ENCODE results near the gene EP400. TPM values are rescaled to one million over a fixed set of nuclear protein-coding genes. Genes with fewer than 3 reads are reported as not detected.
A peak's percentile ranks its signal among the peaks of the same experiment; 100 is the strongest.

EP400 gene
- total and polyA plus RNA-seq, 4 experiments from 2014 or later = 0.94 to 86.6 (median 43.8) TPM

DNA sequence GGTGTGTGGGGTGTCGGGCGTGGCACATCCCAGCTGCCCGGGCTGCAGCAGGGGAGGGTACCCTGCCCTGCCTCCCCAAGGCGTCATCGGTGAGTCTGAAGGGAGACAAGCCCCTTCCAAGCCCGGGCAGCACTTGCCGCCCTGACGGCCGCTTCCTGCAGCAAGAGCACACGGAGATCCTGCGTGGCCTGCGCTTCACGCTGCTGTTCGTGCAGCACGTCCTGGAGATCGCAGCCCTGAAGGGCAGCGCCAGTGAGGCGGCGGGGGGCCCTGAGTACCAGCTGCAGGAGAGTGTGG is 30.7 kb upstream of the EP400 start:
- Histone ChIP-seq H3K9me3 (ENCODE audit: control insufficient read depth in 1 of 2, low read length in 2 of 2) (no peaks in the 10 kb centered on the region), H3K36me3 (ENCODE audit: insufficient read depth, low read length) (peaks cover 11% of the 10 kb centered on the region), H3K4me3 (ENCODE audit: low read length in 2 of 2) (no peak overlapping the region), H3K4me1 (ENCODE audit: insufficient read depth, low read length) (no peaks in the 10 kb centered on the region), H3K27me3 (ENCODE audit: insufficient read depth, low read length) (no peaks in the 10 kb centered on the region), H3K27ac (ENCODE audit: low read depth, low read length) (no peak overlapping the region)
- Mint-ChIP-seq H3K27me3 (no peaks in the 10 kb centered on the region), H3K9me3 (peaks cover 0 to 2% (median 0%) of the 10 kb centered on the region in 8 donors), H3K36me3 (peaks cover 3 to 12% of the 10 kb centered on the region in 2 donors), H3K4me1 (peaks cover 0 to 4% (median 0%) of the 10 kb centered on the region in 4 donors), H3K4me3 (no peak overlapping the region), H3K27ac (no peak overlapping the region)
- ChIA-PET CTCF (ENCODE audit: partially characterized antibody) (no interaction called here), POLR2A (ENCODE audit: partially characterized antibody) (interaction anchor here (0.9 kb wide), 1 partner anchor 9 kb away, joined by 3 read pairs; no protein-coding TSS in a partner anchor)
- no peak for DNase-seq
- intact Hi-C loops (cut with micrococcal nuclease) = no loop called here

DNA sequence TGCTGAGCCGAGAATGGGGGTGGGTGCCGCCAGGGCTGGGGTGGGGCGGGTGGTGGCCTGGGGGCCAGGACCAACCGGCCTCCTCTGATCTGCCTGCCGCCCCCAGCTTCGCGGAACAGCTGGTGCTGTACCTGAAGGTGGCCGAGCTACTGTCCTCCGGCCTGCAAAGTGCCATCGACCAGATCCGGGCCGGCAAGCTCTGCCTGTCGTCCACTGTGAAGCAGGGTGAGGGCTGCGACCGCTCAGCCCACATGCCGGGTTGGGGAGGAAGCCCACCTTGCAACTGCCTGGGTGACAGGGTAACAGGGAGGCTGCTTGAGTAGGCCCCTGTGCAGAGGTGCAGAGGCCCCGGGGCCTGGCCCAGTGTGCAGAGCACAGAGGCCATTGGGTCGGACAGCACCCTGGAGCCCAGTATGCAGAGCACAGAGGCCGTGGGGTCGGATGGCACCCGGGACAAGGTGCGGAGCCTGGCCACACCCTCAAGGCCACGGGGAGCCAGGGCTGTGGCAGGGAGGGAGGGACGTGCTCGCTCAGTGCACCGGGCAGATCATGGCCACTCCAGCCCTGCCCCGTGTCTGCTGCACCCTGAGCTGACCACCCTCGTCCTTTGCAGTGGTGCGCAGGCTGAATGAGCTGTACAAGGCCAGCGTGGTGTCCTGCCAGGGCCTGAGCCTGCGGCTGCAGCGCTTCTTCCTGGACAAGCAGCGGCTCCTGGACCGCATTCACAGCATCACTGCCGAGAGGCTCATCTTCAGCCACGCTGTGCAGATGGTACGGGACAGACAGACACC is 30.2 kb upstream of the EP400 start:
- DNase-seq = no peak
- Histone ChIP-seq H3K36me3 (ENCODE audit: insufficient read depth, low read length) (peaks cover 6% of the 10 kb centered on the region), H3K4me1 (ENCODE audit: insufficient read depth, low read length) (no peaks in the 10 kb centered on the region), H3K9me3 (ENCODE audit: control insufficient read depth in 1 of 2, low read length in 2 of 2) (no peaks in the 10 kb centered on the region), H3K27ac (ENCODE audit: low read depth, low read length) (no peak overlapping the region), H3K4me3 (ENCODE audit: low read length in 2 of 2) (no peak overlapping the region), H3K27me3 (ENCODE audit: insufficient read depth, low read length) (no peaks in the 10 kb centered on the region)
- H3K27me3 Mint-ChIP-seq = no peaks in the 10 kb centered on the region
- H3K36me3 Mint-ChIP-seq = peaks cover 3 to 9% of the 10 kb centered on the region in 2 donors
- H3K4me3 Mint-ChIP-seq = no peak overlapping the region
- CTCF ChIA-PET (ENCODE audit: partially characterized antibody) = no interaction called here
- peak overlapping the region in 1 of 7 donors; percentile 42 for H3K27ac Mint-ChIP-seq
- H3K9me3 Mint-ChIP-seq = peaks cover 0 to 2% (median 0%) of the 10 kb centered on the region in 8 donors
- peaks cover 2 to 6% (median 3%) of the 10 kb centered on the region in 4 donors for H3K4me1 Mint-ChIP-seq
- POLR2A ChIA-PET (ENCODE audit: partially characterized antibody) = interaction anchor here (0.6 to 0.9 kb wide), 2 partner anchors 9 to 33 kb away, joined by 3 read pairs; no protein-coding TSS in a partner anchor
- intact Hi-C loops (cut with micrococcal nuclease) = loop anchor here (10.0 kb wide), 1 partner anchor 225 kb away; the partner anchor contains the start of genes DDX51 and NOC4L

GRCh38 chr12:131920157-131920508 is 29.6 kb upstream of the EP400 start:
- peaks cover 3 to 8% of the 10 kb centered on the region in 2 donors for H3K36me3 Mint-ChIP-seq
- H3K9me3 ChIP-seq (ENCODE audit: control insufficient read depth in 1 of 2, low read length in 2 of 2) = no peaks in the 10 kb centered on the region
- H3K27ac ChIP-seq (ENCODE audit: low read depth, low read length) = no peak overlapping the region
- peaks cover 4% of the 10 kb centered on the region for H3K36me3 ChIP-seq (ENCODE audit: insufficient read depth, low read length)
- H3K4me1 ChIP-seq (ENCODE audit: insufficient read depth, low read length) = no peaks in the 10 kb centered on the region
- no peak overlapping the region for H3K4me3 ChIP-seq (ENCODE audit: low read length in 2 of 2)
- peaks cover 4 to 8% (median 6%) of the 10 kb centered on the region in 4 donors for H3K4me1 Mint-ChIP-seq
- H3K4me3 Mint-ChIP-seq = no peak overlapping the region
- H3K27me3 ChIP-seq (ENCODE audit: insufficient read depth, low read length) = no peaks in the 10 kb centered on the region
- no peak overlapping the region for H3K27ac Mint-ChIP-seq
- intact Hi-C loops (cut with micrococcal nuclease) = loop anchor here (10.0 kb wide), 1 partner anchor 225 kb away; the partner anchor contains the start of genes DDX51 and NOC4L
- no peaks in the 10 kb centered on the region for H3K27me3 Mint-ChIP-seq
- H3K9me3 Mint-ChIP-seq = peaks cover 0 to 2% (median 0%) of the 10 kb centered on the region in 8 donors
- no peak for DNase-seq
- POLR2A ChIA-PET (ENCODE audit: partially characterized antibody) = interaction anchor here (0.6 kb wide), 1 partner anchor 32 kb away, joined by 3 read pairs; no protein-coding TSS in a partner anchor
- CTCF ChIA-PET (ENCODE audit: partially characterized antibody) = no interaction called here

DNA sequence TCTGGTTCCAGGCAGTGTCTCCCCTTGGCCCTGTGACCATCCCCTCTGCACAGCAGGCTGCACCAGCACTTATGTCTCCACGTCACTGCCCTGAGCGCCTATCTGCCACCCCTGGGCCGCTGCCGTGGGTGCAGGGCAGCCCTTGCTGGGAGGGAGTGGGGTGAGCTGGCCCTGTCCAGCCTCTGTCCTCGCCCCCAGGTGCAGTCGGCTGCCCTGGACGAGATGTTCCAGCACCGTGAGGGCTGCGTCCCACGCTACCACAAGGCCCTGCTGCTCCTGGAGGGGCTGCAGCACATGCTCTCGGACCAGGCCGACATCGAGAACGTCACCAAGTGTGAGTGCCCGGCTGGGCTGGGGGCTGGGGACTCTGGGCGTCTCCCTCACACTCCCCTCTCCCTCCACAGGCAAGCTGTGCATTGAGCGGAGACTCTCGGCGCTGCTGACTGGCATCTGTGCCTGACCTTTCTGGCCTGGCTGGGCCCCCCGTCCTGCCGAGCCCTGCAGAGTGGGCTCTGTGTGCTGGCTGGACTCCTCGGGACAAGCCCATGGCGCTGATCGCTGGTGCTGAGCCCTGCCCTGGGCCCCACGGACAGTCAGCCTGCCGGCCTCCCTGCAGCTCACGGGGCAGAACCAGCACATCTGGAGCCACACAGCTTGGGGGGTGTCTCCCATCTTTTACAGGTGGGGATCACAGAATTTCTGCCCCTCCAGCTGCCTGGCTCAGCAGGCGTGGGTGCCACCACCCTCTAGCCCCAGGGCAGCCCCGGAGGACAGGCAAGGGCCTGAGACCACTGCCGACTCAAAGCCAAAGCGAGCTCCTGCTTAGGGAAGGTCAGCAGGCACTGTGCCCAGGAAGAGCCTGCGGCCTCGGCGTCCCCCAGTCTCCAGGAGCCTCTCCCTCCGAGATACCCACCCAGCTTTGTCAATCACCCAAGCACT is 28.6 kb upstream of the EP400 start:
- no peak for DNase-seq
- no peaks in the 10 kb centered on the region for H3K27me3 ChIP-seq (ENCODE audit: insufficient read depth, low read length)
- Mint-ChIP-seq H3K4me3 (no peak overlapping the region), H3K27me3 (no peaks in the 10 kb centered on the region), H3K4me1 (peaks cover 4 to 8% (median 6%) of the 10 kb centered on the region in 4 donors), H3K36me3 (peaks cover 3 to 8% of the 10 kb centered on the region in 2 donors), H3K9me3 (peaks cover 0 to 2% (median 0%) of the 10 kb centered on the region in 8 donors), H3K27ac (no peak overlapping the region)
- ChIA-PET CTCF (ENCODE audit: partially characterized antibody) (no interaction called here), POLR2A (ENCODE audit: partially characterized antibody) (no interaction called here)
- H3K9me3 ChIP-seq (ENCODE audit: control insufficient read depth in 1 of 2, low read length in 2 of 2) = no peaks in the 10 kb centered on the region
- no peak overlapping the region for H3K4me3 ChIP-seq (ENCODE audit: low read length in 2 of 2)
- H3K27ac ChIP-seq (ENCODE audit: low read depth, low read length) = no peak overlapping the region
- intact Hi-C loops (cut with micrococcal nuclease) = loop anchor here (10.0 kb wide), 1 partner anchor 224 kb away; the partner anchor contains the start of genes DDX51 and NOC4L
- H3K4me1 ChIP-seq (ENCODE audit: insufficient read depth, low read length) = no peaks in the 10 kb centered on the region
- no peaks in the 10 kb centered on the region for H3K36me3 ChIP-seq (ENCODE audit: insufficient read depth, low read length)

DNA sequence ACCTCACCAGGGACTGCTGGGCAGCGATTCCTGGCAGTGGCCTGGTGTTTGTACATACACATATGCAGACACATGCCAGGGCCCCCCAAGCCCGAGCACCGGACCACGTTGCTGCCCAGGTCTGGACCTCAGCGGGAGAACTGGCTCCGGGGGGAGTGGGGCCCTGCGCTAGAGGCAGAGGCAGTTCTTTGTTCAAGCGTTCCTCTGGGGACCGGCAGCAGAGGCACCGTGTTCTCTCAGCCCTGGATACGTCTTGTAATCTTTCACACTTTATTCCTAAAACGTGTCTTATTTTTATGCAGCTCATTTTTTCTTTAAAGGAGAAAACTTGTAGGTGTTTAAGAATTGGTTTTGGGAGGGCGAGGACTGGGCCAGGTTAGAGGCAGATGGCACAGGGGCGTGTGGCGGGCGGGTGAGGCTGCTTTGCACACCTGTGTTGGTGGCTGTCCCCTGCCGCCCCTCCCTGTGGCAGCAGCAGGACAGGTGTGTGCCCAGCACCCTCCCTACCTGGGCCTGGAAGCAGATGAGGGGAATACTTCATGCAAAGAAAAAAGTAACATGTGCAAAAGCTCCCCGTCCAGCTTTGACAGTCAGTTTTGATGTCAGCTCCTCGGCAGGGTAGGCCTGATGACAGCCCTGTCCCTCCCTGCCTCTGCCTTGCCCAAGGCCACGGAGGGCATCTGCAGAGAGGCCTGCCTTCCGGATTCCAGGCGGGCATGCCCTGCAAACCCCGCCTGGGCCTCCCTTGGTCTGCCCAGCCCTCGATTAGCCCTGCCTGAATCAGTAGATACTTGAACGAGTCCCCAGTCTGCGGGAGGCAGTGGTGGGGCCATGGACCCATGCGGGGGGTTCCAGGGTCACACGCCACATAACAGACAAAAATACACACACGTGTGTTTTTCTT is 27.6 kb upstream of the EP400 start:
- Mint-ChIP-seq H3K4me3 (no peak overlapping the region), H3K9me3 (peaks cover 0 to 2% (median 0%) of the 10 kb centered on the region in 8 donors), H3K36me3 (peaks cover 3 to 8% of the 10 kb centered on the region in 2 donors), H3K4me1 (peaks cover 4 to 8% (median 6%) of the 10 kb centered on the region in 4 donors), H3K27me3 (no peaks in the 10 kb centered on the region), H3K27ac (peak overlapping the region in 2 of 7 donors; percentile 21 to 54)
- H3K27me3 ChIP-seq (ENCODE audit: insufficient read depth, low read length) = no peaks in the 10 kb centered on the region
- no peak overlapping the region for H3K4me3 ChIP-seq (ENCODE audit: low read length in 2 of 2)
- no peak for DNase-seq
- POLR2A ChIA-PET (ENCODE audit: partially characterized antibody) = no interaction called here
- H3K36me3 ChIP-seq (ENCODE audit: insufficient read depth, low read length) = no peaks in the 10 kb centered on the region
- CTCF ChIA-PET (ENCODE audit: partially characterized antibody) = no interaction called here
- H3K4me1 ChIP-seq (ENCODE audit: insufficient read depth, low read length) = no peaks in the 10 kb centered on the region
- no peak overlapping the region for H3K27ac ChIP-seq (ENCODE audit: low read depth, low read length)
- intact Hi-C loops (cut with micrococcal nuclease) = loop anchor here (10.0 kb wide), 1 partner anchor 223 kb away; the partner anchor contains the start of genes DDX51 and NOC4L
- H3K9me3 ChIP-seq (ENCODE audit: control insufficient read depth in 1 of 2, low read length in 2 of 2) = no peaks in the 10 kb centered on the region

- no peak overlapping the region for H3K4me3 ChIP-seq (ENCODE audit: low read length in 2 of 2)
- H3K4me1 ChIP-seq (ENCODE audit: insufficient read depth, low read length) = peaks cover under 1% of the 10 kb centered on the region
- POLR2A ChIA-PET (ENCODE audit: partially characterized antibody) = no interaction called here
- H3K4me3 Mint-ChIP-seq = no peak overlapping the region
- H3K27ac Mint-ChIP-seq = peak overlapping the region in 1 of 7 donors; percentile 21
- CTCF ChIA-PET (ENCODE audit: partially characterized antibody) = no interaction called here
- intact Hi-C loops (cut with micrococcal nuclease) = loop anchor here (10.0 kb wide), 1 partner anchor 222 kb away; the partner anchor contains the start of genes DDX51 and NOC4L
- H3K36me3 Mint-ChIP-seq = peaks cover 3 to 8% of the 10 kb centered on the region in 2 donors
- H3K27me3 Mint-ChIP-seq = no peaks in the 10 kb centered on the region
- H3K9me3 Mint-ChIP-seq = peaks cover 0 to 2% (median 0%) of the 10 kb centered on the region in 8 donors
- H3K4me1 Mint-ChIP-seq = peaks cover 7 to 8% (median 7%) of the 10 kb centered on the region in 4 donors
- H3K27ac ChIP-seq (ENCODE audit: low read depth, low read length) = no peak overlapping the region
- no peaks in the 10 kb centered on the region for H3K27me3 ChIP-seq (ENCODE audit: insufficient read depth, low read length)
- no peak for DNase-seq
- no peaks in the 10 kb centered on the region for H3K36me3 ChIP-seq (ENCODE audit: insufficient read depth, low read length)
- H3K9me3 ChIP-seq (ENCODE audit: control insufficient read depth in 1 of 2, low read length in 2 of 2) = no peaks in the 10 kb centered on the region
Measured at GRCh38 chr12:131922772-131923171, 27.0 kb upstream of the EP400 start.

Data from CD4-positive, alpha-beta memory T cell (primary cell).